H1 (cell line): ENCODE data around the gene NDUFA6.

Experiments used
- NRF1 ChIP-seq: IDR thresholded peaks from 2 replicates; pipeline ENCODE4 v1.6.1; 2011; ENCODE audit warnings: mild to moderate bottlenecking, low read depth, low read length, improper control_type of control experiment
- POLR2A ChIP-seq, 2 experiments: IDR thresholded peaks; 1 replicate in 1 of 2; 2 replicates in 1 of 2; pipeline ENCODE4 v1.6.1; 2011; ENCODE audit warnings: low read depth in 2 of 2, low read length in 2 of 2, mild to moderate bottlenecking in 2 of 2; ENCODE audit errors: control extremely low read depth in 1 of 2
- SIN3A ChIP-seq, 2 experiments: IDR thresholded peaks in 1 of 2; conservative IDR thresholded peaks in 1 of 2; 2 replicates each; pipeline ENCODE4 v1.6.1; 2011 to 2012; ENCODE audit warnings: low read length in 2 of 2, improper control_type of control experiment in 1 of 2, low read depth in 1 of 2, mild to moderate bottlenecking in 1 of 2

GRCh38 chr22:42073621-42074041 lies 16.9 kb downstream of the NDUFA6 start:
- TF ChIP-seq NRF1 (no peak), SIN3A (conservative IDR thresholded peaks at IDR 0.05 in 1 of 2, IDR thresholded peaks at IDR 0.05 in 1 of 2; ENCODE audit: low read depth in 1 of 2, low read length in 2 of 2) (no peak), POLR2A (IDR thresholded peaks at IDR 0.05; ENCODE audit: control extremely low read depth in 1 of 2, low read depth in 2 of 2, low read length in 2 of 2) (no peak)
